ENCODE measurements around the gene ANKMY1.

- TF ChIP-seq CTCF (IDR thresholded peaks at IDR 0.05; ENCODE audit: poor library complexity) = no peak
- TF ChIP-seq EZH2phosphoT487 (IDR thresholded peaks at IDR 0.05; ENCODE audit: low read depth, severe bottlenecking, unreplicated experiment) = no peak
Measured at GRCh38 chr2:240518981-240519380, 38.8 kb downstream of the ANKMY1 start.

Measured in hepatocyte (in vitro differentiated cells).